H1 (cell line): Measurements from ENCODE around the gene NEDD8. TPM values are rescaled to one million over a fixed set of nuclear protein-coding genes. Genes with fewer than 3 reads are reported as not detected.

Experiments
- CTCF ChIA-PET: fragments of 300-600 bp; sonication (Branson Sonifier 250); formaldehyde crosslinking; loops from one replicate; lab custom pipeline; 2021; ENCODE audit not compliant: partially characterized antibody; lab: Charles Lee
- POLR2A ChIA-PET: fragments of 300-600 bp; sonication (Branson Sonifier 250); formaldehyde crosslinking; loops from one replicate; lab custom pipeline; 2021; ENCODE audit warnings: inconsistent platforms; ENCODE audit not compliant: partially characterized antibody; lab: Charles Lee
- DNase-seq, 2 experiments: peaks; one replicate each; pipeline versions ENCODE4 v3.0.0 to v3.0.0-alpha.2; 2010 to 2022; ENCODE audit warnings: low spot score in 2 of 2, low read depth in 1 of 2, mixed read lengths in 1 of 2
- FAIRE-seq: peaks from 2 replicates; lab custom pipeline; 2011; peaks lifted over from hg19 to GRCh38; lab: Jason Lieb, UNC
- H2AFZ ChIP-seq: 2 replicates; pipeline ENCODE4 v1.8.1; 2012; ENCODE audit warnings: low read length, inconsistent platforms
- H2AK5ac ChIP-seq: 2 replicates; pipeline ENCODE4 v1.6.1; 2013; ENCODE audit warnings: low read depth, low read length
- H2BK120ac ChIP-seq: replicated peaks from 2 replicates; pipeline ENCODE3; 2013; ENCODE audit warnings: low read depth, low read length, inconsistent platforms
- H2BK12ac ChIP-seq: 2 replicates; pipeline ENCODE4 v1.6.1; 2013; ENCODE audit warnings: low read depth, low read length
- H2BK15ac ChIP-seq: 2 replicates; pipeline ENCODE4 v1.6.1; 2013; ENCODE audit warnings: low read length
- H2BK20ac ChIP-seq: 2 replicates; pipeline ENCODE4 v1.6.1; 2013; ENCODE audit warnings: low read length
- H2BK5ac ChIP-seq: 2 replicates; pipeline ENCODE4 v1.6.1; 2013; ENCODE audit warnings: low read depth, low read length
- H3K14ac ChIP-seq: 2 replicates; pipeline ENCODE4 v1.6.1; 2013; ENCODE audit warnings: inconsistent platforms; ENCODE audit not compliant: insufficient read length
- H3K18ac ChIP-seq: 2 replicates; pipeline ENCODE4 v1.6.1; 2013; ENCODE audit warnings: low read length; ENCODE audit errors: extremely low read depth
- H3K23ac ChIP-seq: 2 replicates; pipeline ENCODE4 v1.6.1; 2013; ENCODE audit warnings: inconsistent platforms; ENCODE audit not compliant: insufficient read length
- H3K23me2 ChIP-seq: 2 replicates; pipeline ENCODE4 v1.6.1; 2013; ENCODE audit warnings: low read depth, low read length
- H3K27ac ChIP-seq: 2 replicates; pipeline ENCODE4 v1.6.1; 2011; ENCODE audit warnings: low read depth, low read length, inconsistent platforms
- H3K27me3 ChIP-seq, 4 experiments: replicated peaks in 1 of 4; 1 replicate in 1 of 4; 2 replicates in 3 of 4; pipeline versions ENCODE4 v1.6.1 to v1.8.1; 2011 to 2013; ENCODE audit warnings: low read length in 3 of 4, mild to moderate bottlenecking in 3 of 4, inconsistent platforms in 2 of 4, mixed read lengths in 2 of 4, moderate library complexity in 1 of 4; ENCODE audit not compliant: control insufficient read depth in 3 of 4, insufficient read depth in 3 of 4; ENCODE audit errors: extremely low read depth in 1 of 4
- H3K36me3 ChIP-seq, 4 experiments: 2 replicates each; pipeline versions ENCODE4 v1.6.1 to v1.8.1; 2011 to 2013; ENCODE audit warnings: mild to moderate bottlenecking in 4 of 4, low read length in 3 of 4, moderate library complexity in 2 of 4, control low read depth in 1 of 4, inconsistent platforms in 1 of 4; ENCODE audit not compliant: insufficient read depth in 4 of 4, control insufficient read depth in 2 of 4
- H3K4ac ChIP-seq: replicated peaks from 2 replicates; pipeline ENCODE3; 2013; ENCODE audit warnings: low read length, low read depth, mixed read lengths, inconsistent platforms; ENCODE audit not compliant: insufficient read length
- H3K4me1 ChIP-seq, 4 experiments: replicated peaks in 1 of 4; 1 replicate in 1 of 4; 2 replicates in 3 of 4; pipeline versions ENCODE4 v1.6.1 to v1.8.1; 2011 to 2013; ENCODE audit warnings: low read length in 3 of 4, inconsistent platforms in 2 of 4, mixed read lengths in 1 of 4; ENCODE audit not compliant: insufficient read depth in 4 of 4, control insufficient read depth in 3 of 4
- H3K4me2 ChIP-seq, 2 experiments: 2 replicates each; pipeline versions ENCODE4 v1.6.1 to v1.8.1; 2011 to 2013; ENCODE audit warnings: low read depth in 2 of 2, low read length in 2 of 2, control low read depth in 1 of 2, inconsistent platforms in 1 of 2, mild to moderate bottlenecking in 1 of 2; ENCODE audit not compliant: insufficient read depth in 1 of 2
- H3K4me3 ChIP-seq, 4 experiments: fragments of 200-600, 300-600 bp in 1 of 4; sonication (generic), shearing (Covaris generic), sonication (Bioruptor Twin) in 1 of 4; 2 replicates each; pipeline versions ENCODE4 v1.5.1 to v1.8.1; 2011 to 2016; ENCODE audit warnings: low read length in 4 of 4, low read depth in 3 of 4, control low read depth in 2 of 4, inconsistent platforms in 2 of 4, mild to moderate bottlenecking in 2 of 4, mixed read lengths in 1 of 4, moderate library complexity in 1 of 4; ENCODE audit not compliant: insufficient read depth in 2 of 4; ENCODE audit errors: extremely low read depth in 1 of 4
- H3K56ac ChIP-seq: replicated peaks from 2 replicates; pipeline ENCODE3; 2013; ENCODE audit warnings: low read depth, mild to moderate bottlenecking, mixed read lengths, low read length, inconsistent platforms; ENCODE audit not compliant: insufficient read length
- H3K79me1 ChIP-seq: 2 replicates; pipeline ENCODE4 v1.6.1; 2013; ENCODE audit warnings: low read depth, low read length, control low read depth
- H3K79me2 ChIP-seq, 2 experiments: 2 replicates each; pipeline versions ENCODE4 v1.6.1 to v1.8.1; 2012 to 2013; ENCODE audit warnings: low read length in 2 of 2, mild to moderate bottlenecking in 2 of 2, inconsistent platforms in 1 of 2; ENCODE audit not compliant: insufficient read depth in 2 of 2, control insufficient read depth in 1 of 2
- H3K9ac ChIP-seq, 4 experiments: replicated peaks in 1 of 4; 1 replicate in 1 of 4; 2 replicates in 3 of 4; pipeline versions ENCODE4 v1.6.1 to v1.8.1; 2011 to 2013; ENCODE audit warnings: low read depth in 3 of 4, low read length in 3 of 4, control low read depth in 2 of 4, mild to moderate bottlenecking in 2 of 4, moderate library complexity in 2 of 4, inconsistent platforms in 1 of 4; ENCODE audit errors: extremely low read depth in 1 of 4
- H3K9me3 ChIP-seq, 2 experiments: 2 replicates each; pipeline versions ENCODE4 v1.6.1 to v1.8.1; 2012 to 2013; ENCODE audit warnings: mild to moderate bottlenecking in 2 of 2, moderate library complexity in 2 of 2, control low read depth in 1 of 2, inconsistent platforms in 1 of 2, low read depth in 1 of 2, low read length in 1 of 2, mixed read lengths in 1 of 2; ENCODE audit not compliant: insufficient read depth in 2 of 2
- H4K20me1 ChIP-seq, 2 experiments: replicated peaks in 1 of 2; 2 replicates each; pipeline versions ENCODE3 to v1.8.1; 2011 to 2013; ENCODE audit warnings: inconsistent platforms in 2 of 2, low read length in 2 of 2, mild to moderate bottlenecking in 1 of 2; ENCODE audit not compliant: insufficient read depth in 2 of 2, control insufficient read depth in 1 of 2
- H4K5ac ChIP-seq: 2 replicates; pipeline ENCODE4 v1.6.1; 2013; ENCODE audit warnings: low read length, low read depth, mixed read lengths, inconsistent platforms; ENCODE audit not compliant: insufficient read length
- H4K8ac ChIP-seq: 2 replicates; pipeline ENCODE4 v1.8.0; 2013; ENCODE audit warnings: mild to moderate bottlenecking, moderate library complexity, low read length, inconsistent platforms; ENCODE audit not compliant: insufficient read depth; ENCODE audit errors: extremely low read depth
- H4K91ac ChIP-seq: replicated peaks from 2 replicates; pipeline ENCODE3; 2013; ENCODE audit warnings: low read length, mixed read lengths, inconsistent platforms; ENCODE audit not compliant: insufficient read length
- BCL11A ChIP-seq, 2 experiments: IDR thresholded peaks; one replicate each; pipeline ENCODE4 v1.6.1; 2011; ENCODE audit warnings: low read depth in 2 of 2, low read length in 2 of 2, mild to moderate bottlenecking in 2 of 2
- BRCA1 ChIP-seq: IDR thresholded peaks from 2 replicates; pipeline ENCODE4 v1.6.1; 2012; ENCODE audit warnings: low read depth, low read length, improper control_type of control experiment
- CBX5 ChIP-seq: fragments of 300-800, 300-1000 bp; sonication (generic); IDR thresholded peaks from 2 replicates; pipeline ENCODE4 v1.7.1; 2016; ENCODE audit warnings: antibody characterized with exemption, low read length, low read depth
- CEBPB ChIP-seq: IDR thresholded peaks from 2 replicates; pipeline ENCODE4 v1.6.1; 2012; ENCODE audit warnings: low read depth, low read length
- GTF2F1 ChIP-seq: IDR thresholded peaks from 2 replicates; pipeline ENCODE4 v1.6.1; 2012; ENCODE audit warnings: low read depth, low read length, improper control_type of control experiment, borderline replicate concordance
- JUN ChIP-seq: IDR thresholded peaks from 2 replicates; pipeline ENCODE4 v1.6.1; 2011; ENCODE audit warnings: low read depth, mild to moderate bottlenecking, improper control_type of control experiment, low read length
- JUND ChIP-seq: IDR thresholded peaks from 2 replicates; pipeline ENCODE4 v1.6.1; 2011; ENCODE audit warnings: mild to moderate bottlenecking, improper control_type of control experiment, low read length
- RFX5 ChIP-seq: IDR thresholded peaks from 2 replicates; pipeline ENCODE4 v1.6.1; 2011; ENCODE audit warnings: low read depth, low read length, improper control_type of control experiment, borderline replicate concordance
- RNF2 ChIP-seq: fragments of 200-900, 300-1000 bp; sonication (generic); IDR thresholded peaks from 2 replicates; pipeline ENCODE4 v1.7.1; 2016; ENCODE audit warnings: borderline replicate concordance, low read depth, mild to moderate bottlenecking, antibody characterized with exemption, low read length; ENCODE audit not compliant: poor library complexity, severe bottlenecking; ENCODE audit errors: missing control alignments
- WGBS, 2 experiments: shearing (Covaris generic) in 1 of 2; methylation state at CpG; one replicate each; pipeline versions ENCODE4 v1.1.6 to v1.1.7; 2013 to 2015; ENCODE audit warnings: low lambda C conversion rate in 2 of 2, mixed read lengths in 2 of 2, inconsistent platforms in 1 of 2, low coverage in 1 of 2, missing lambda C conversion rate in 1 of 2; ENCODE audit not compliant: insufficient replicate concordance in 2 of 2, insufficient coverage in 1 of 2, insufficient read length in 1 of 2; ENCODE audit errors: extremely low coverage in 1 of 2, missing lambda C conversion rate in 1 of 2; 5-methylcytosine and 5-hydroxymethylcytosine counted together
- polyA plus RNA-seq, 7 experiments: library from polyadenylated mRNA; depleted of rRNA in 3 of 7; stranded (reverse) in 5 of 7; unstranded in 2 of 7; fragments of >200 nt in 5 of 7; fragments of 200-250 nt in 2 of 7; gene quantifications; 1 replicate in 5 of 7; 2 replicates in 1 of 7; 4 replicates in 1 of 7; pipeline versions ENCODE4 v1.2.1 to v1.2.3, GENCODE V29; 2011 to 2013; ENCODE audit warnings: missing spikeins in 2 of 7, mixed read lengths in 2 of 7
- total RNA-seq: library from RNA; stranded (reverse); fragmentation: NEBNext Ultra II Directional; extraction: Animal tissue kit (Norgen Biotek cat#: 25700); gene quantifications from 2 replicates; pipeline ENCODE4 v1.2.1, GENCODE V29; 2021

Gene NEDD8
- total and polyA plus RNA-seq, 2 of the 8 experiments (the other 6 are each of a cell fraction or from before 2014, with no cell fraction given), result 253 to 317 TPM

- no peak overlapping the region for H2BK12ac ChIP-seq
- H4K91ac ChIP-seq, result no peak overlapping the region
- H3K4me3 ChIP-seq, result no peak overlapping the region; a peak in 1 of 8 replicates
- H2AFZ ChIP-seq, result no peak overlapping the region
- no peak overlapping the region for H2AK5ac ChIP-seq
- peaks cover 5% of the 10 kb centered on the region for H3K23me2 ChIP-seq
- no peak overlapping the region for H3K23ac ChIP-seq
- no peaks in the 10 kb centered on the region for H3K79me1 ChIP-seq
- TF ChIP-seq RFX5 (no peak), JUN (no peak), CEBPB (no peak), JUND (no peak), BRCA1 (no peak), GTF2F1 (no peak), CBX5 (no peak), BCL11A (IDR thresholded peaks at IDR 0.05; ENCODE audit: low read depth in 2 of 2, low read length in 2 of 2) (no peak), RNF2 (no peak)
- no peaks in the 10 kb centered on the region for H3K9me3 ChIP-seq
- no peak overlapping the region for H3K18ac ChIP-seq
- WGBS, 2 experiments, result 94% methylated on average over 14 of the region's 14 CpGs; no CpG with 5 or more reads in 1 of the 2 experiments
- H3K27me3 ChIP-seq, result no peaks in the 10 kb centered on the region; a peak in 1 of 7 replicates
- FAIRE-seq (no peak), DNase-seq (no peak)
- H3K56ac ChIP-seq, result no peak overlapping the region
- H3K36me3 ChIP-seq, result no peaks in the 10 kb centered on the region; a peak in 3 of 8 replicates
- H4K20me1 ChIP-seq, result peaks cover 0 to 2% of the 10 kb centered on the region in 2 experiments
- POLR2A ChIA-PET, result interaction anchor here (0.8 to 3.8 kb wide), 15 partner anchors 8 to 134 kb away, joined by 3 to 26 read pairs (median 8); partner anchors contain the start of genes CHMP4A, GMPR2, PSME1 and TINF2
- H3K9ac ChIP-seq, result no peak overlapping the region
- H3K4me1 ChIP-seq, result peaks cover 0 to 4% (median 2%) of the 10 kb centered on the region in 4 experiments; a peak in 4 of 7 replicates
- H3K14ac ChIP-seq, result no peak overlapping the region
- CTCF ChIA-PET, result interaction anchor here (1.0 to 8.6 kb wide), 16 partner anchors 11 to 213 kb away, joined by 3 to 94 read pairs (median 6); partner anchors contain the start of genes CIDEB, DHRS1, GMPR2 and IRF9
- H3K79me2 ChIP-seq, result no peaks in the 10 kb centered on the region
- no peak overlapping the region for H3K27ac ChIP-seq
- H2BK5ac ChIP-seq, result 0 out of 2 replicates have a peak overlapping the region, but pooled peaks have one; percentile 44
- H2BK120ac ChIP-seq, result no peak overlapping the region
- H3K4ac ChIP-seq, result no peak overlapping the region
- no peak overlapping the region for H4K5ac ChIP-seq
- H2BK20ac ChIP-seq, result no peak overlapping the region
- H3K4me2 ChIP-seq, result peak overlapping the region; percentile 55 to 97; a peak in 1 of 4 replicates
- H2BK15ac ChIP-seq, result no peak overlapping the region
- peak overlapping the region; percentile 78; the same call in 1 of the 2 replicates for H4K8ac ChIP-seq
Observed at GRCh38 chr14:24269910-24270536, 37.9 kb upstream of the NEDD8 start.
